Parathyroid adenoma (tissue), 2 donors: ENCODE data around the gene RFX2.

Experiments used
- H2AFZ ChIP-seq: fragments of 300-600 bp; sonication (generic); one replicate; pipeline ENCODE4 v1.7.0; 2017; ENCODE audit warnings: antibody characterized with exemption, mild to moderate bottlenecking
- H3K27ac ChIP-seq: fragments of 300-600 bp; sonication (generic); one replicate; pipeline ENCODE4 v1.7.0; 2017
- H3K27me3 ChIP-seq: fragments of 300-600 bp; sonication (generic); one replicate; pipeline ENCODE4 v1.7.0; 2017; ENCODE audit warnings: low read length; ENCODE audit not compliant: control insufficient read depth, insufficient read depth
- H3K36me3 ChIP-seq: fragments of 300-600 bp; sonication (generic); one replicate; pipeline ENCODE4 v1.7.0; 2017; ENCODE audit warnings: low read length; ENCODE audit not compliant: control insufficient read depth, insufficient read depth
- H3K4me1 ChIP-seq: fragments of 300-600 bp; sonication (generic); one replicate; pipeline ENCODE4 v1.7.0; 2017; ENCODE audit warnings: control low read depth
- H3K4me2 ChIP-seq: fragments of 300-600 bp; sonication (generic); one replicate; pipeline ENCODE4 v1.7.0; 2017; ENCODE audit warnings: low read length
- H3K4me3 ChIP-seq: fragments of 300-600 bp; sonication (generic); one replicate; pipeline ENCODE4 v1.7.0; 2017; ENCODE audit warnings: low read depth, low read length
- H3K79me2 ChIP-seq: fragments of 300-600 bp; sonication (generic); one replicate; pipeline ENCODE4 v1.7.0; 2017; ENCODE audit warnings: control low read depth
- H3K9ac ChIP-seq: fragments of 300-600 bp; sonication (generic); one replicate; pipeline ENCODE4 v1.7.0; 2017; ENCODE audit warnings: mild to moderate bottlenecking
- H3K9me3 ChIP-seq: fragments of 300-600 bp; sonication (generic); one replicate; pipeline ENCODE4 v1.7.0; 2017; ENCODE audit warnings: low read length; ENCODE audit not compliant: control insufficient read depth
- CTCF ChIP-seq: fragments of 300-600 bp; sonication (generic); IDR thresholded peaks from one replicate; pipeline ENCODE4 v1.7.0; 2017; ENCODE audit warnings: antibody characterized with exemption, mild to moderate bottlenecking
- donor health status: primary hyperparathyroidism.

RFX2 gene

GRCh38 chr19:5960005-5961001, 150.0 kb downstream of the RFX2 start:
- no peak overlapping the region for H3K4me2 ChIP-seq
- TF ChIP-seq CTCF, result no peak
- H3K9me3 ChIP-seq, result no peaks in the 10 kb centered on the region
- H3K27ac ChIP-seq, result no peak overlapping the region
- H3K79me2 ChIP-seq, result peaks cover 86% of the 10 kb centered on the region
- H3K9ac ChIP-seq, result no peak overlapping the region
- H3K4me1 ChIP-seq, result peaks cover 28% of the 10 kb centered on the region
- H3K4me3 ChIP-seq, result no peak overlapping the region
- no peaks in the 10 kb centered on the region for H3K27me3 ChIP-seq
- no peak overlapping the region for H2AFZ ChIP-seq
- no peaks in the 10 kb centered on the region for H3K36me3 ChIP-seq

- no peaks in the 10 kb centered on the region for H3K27me3 ChIP-seq
- H3K79me2 ChIP-seq, result peaks cover 80% of the 10 kb centered on the region
- H3K4me1 ChIP-seq, result peaks cover 37% of the 10 kb centered on the region
These were observed 150.9 kb downstream of the RFX2 start for GRCh38 chr19:5959260-5960004.

GRCh38 chr19:5958851-5959122, 151.5 kb downstream of the RFX2 start:
- Histone ChIP-seq H3K4me1 (peaks cover 44% of the 10 kb centered on the region), H3K27me3 (no peaks in the 10 kb centered on the region), H3K9me3 (no peaks in the 10 kb centered on the region), H3K27ac (no peak overlapping the region), H3K79me2 (peaks cover 74% of the 10 kb centered on the region), H3K36me3 (no peaks in the 10 kb centered on the region), H2AFZ (no peak overlapping the region), H3K4me2 (no peak overlapping the region), H3K9ac (no peak overlapping the region), H3K4me3 (no peak overlapping the region)
- no peak for TF ChIP-seq CTCF

More at GRCh38 chr19:5959260-5960004, 150.9 kb downstream of the RFX2 start:
- Histone ChIP-seq H3K4me2 (no peak overlapping the region), H3K36me3 (no peaks in the 10 kb centered on the region), H3K9me3 (no peaks in the 10 kb centered on the region), H3K27ac (no peak overlapping the region), H3K9ac (no peak overlapping the region), H2AFZ (no peak overlapping the region), H3K4me3 (no peak overlapping the region)
- no peak for TF ChIP-seq CTCF

GRCh38 chr19:5958074-5958850, 152.0 kb downstream of the RFX2 start:
- H3K9me3 ChIP-seq, result no peaks in the 10 kb centered on the region
- peaks cover 69% of the 10 kb centered on the region for H3K79me2 ChIP-seq
- no peaks in the 10 kb centered on the region for H3K36me3 ChIP-seq
- H3K4me3 ChIP-seq, result no peak overlapping the region
- no peak overlapping the region for H3K27ac ChIP-seq
- TF ChIP-seq CTCF, result no peak
- H2AFZ ChIP-seq, result no peak overlapping the region
- no peak overlapping the region for H3K9ac ChIP-seq
- peaks cover 47% of the 10 kb centered on the region for H3K4me1 ChIP-seq
- no peak overlapping the region for H3K4me2 ChIP-seq
- no peaks in the 10 kb centered on the region for H3K27me3 ChIP-seq
